ENCODE measurements around the gene UTS2R.
"Not testable (repeated sequence)": the region's sequence is repeated elsewhere in the genome, so short reads cannot be mapped to it uniquely, and the experiment has no call there.

The UTS2R gene

DNA sequence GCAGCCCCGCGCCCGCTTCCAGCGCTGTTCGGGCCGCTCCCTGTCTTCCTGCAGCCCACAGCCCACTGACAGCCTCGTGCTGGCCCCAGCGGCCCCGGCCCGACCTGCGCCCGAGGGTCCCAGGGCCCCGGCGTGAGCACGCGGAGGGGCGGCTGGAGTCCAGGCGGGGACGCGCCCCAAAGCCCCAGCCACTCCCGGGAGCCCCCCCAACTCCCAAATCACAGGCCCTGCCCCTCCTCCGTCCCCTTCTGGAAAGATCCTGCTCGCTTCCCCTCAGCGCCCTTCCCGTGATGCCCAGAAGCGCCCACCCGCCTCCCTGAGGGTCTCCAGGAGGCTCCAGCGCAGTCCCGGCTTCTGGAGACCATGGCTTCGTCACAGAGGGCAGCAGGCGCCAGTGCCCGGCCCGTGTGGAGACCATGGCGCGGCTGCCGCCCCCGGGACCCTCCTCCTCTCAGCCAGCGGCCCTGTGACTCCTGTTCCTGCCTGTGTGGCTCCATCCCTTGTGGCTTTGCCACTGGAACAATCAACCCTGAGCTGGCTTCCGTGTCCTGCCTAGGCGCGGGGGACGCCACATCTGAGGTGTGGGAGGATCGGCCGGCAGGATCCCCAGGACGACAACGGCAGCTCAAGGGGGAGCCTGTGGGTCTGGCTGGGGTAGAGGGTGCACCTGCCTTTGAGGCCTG lies 3.9 kb downstream of the UTS2R start:
- DNase-seq (no peak), ATAC-seq (no peak)
- Mint-ChIP-seq H3K27me3 (peaks cover 84% of the 10 kb centered on the region), H3K9me3 (no peaks in the 10 kb centered on the region), H3K4me1 (peaks cover 30% of the 10 kb centered on the region), H3K4me3 (no peak overlapping the region), H3K27ac (peak overlapping the region in 1 of 2 donors; percentile 63)

- ATAC-seq (peak; percentile 33), DNase-seq (no peak)
- no peaks in the 10 kb centered on the region for H3K9me3 Mint-ChIP-seq
- H3K4me1 Mint-ChIP-seq = peaks cover 26% of the 10 kb centered on the region
- no peak overlapping the region for H3K4me3 Mint-ChIP-seq
- H3K27ac Mint-ChIP-seq = peak overlapping the region in 1 of 2 donors; percentile 63
- H3K27me3 Mint-ChIP-seq = peaks cover 84% of the 10 kb centered on the region
These were observed 4.6 kb downstream of the UTS2R start for GRCh38 chr17:82376042-82376730.

GRCh38 chr17:82377294-82377693 lies 5.7 kb downstream of the UTS2R start:
- not testable (repeated sequence) for H3K4me3 Mint-ChIP-seq, ATAC-seq, H3K9me3 Mint-ChIP-seq, H3K27ac Mint-ChIP-seq, DNase-seq
- Mint-ChIP-seq H3K4me1 (peaks cover 27% of the 10 kb centered on the region), H3K27me3 (peaks cover 87% of the 10 kb centered on the region)

- Mint-ChIP-seq H3K9me3 (no peaks in the 10 kb centered on the region), H3K27ac (no peak overlapping the region)
These were observed 6.6 kb downstream of the UTS2R start for GRCh38 chr17:82377924-82378740.

GRCh38 chr17:82378741-82379021 lies 7.1 kb downstream of the UTS2R start:
- ATAC-seq (no peak), DNase-seq (no peak)
- Mint-ChIP-seq H3K4me3 (no peak overlapping the region), H3K27ac (no peak overlapping the region), H3K4me1 (peaks cover 14% of the 10 kb centered on the region), H3K27me3 (peaks cover 82% of the 10 kb centered on the region), H3K9me3 (no peaks in the 10 kb centered on the region)

More at GRCh38 chr17:82377924-82378740, 6.6 kb downstream of the UTS2R start:
- Mint-ChIP-seq H3K4me1 (peaks cover 19% of the 10 kb centered on the region), H3K4me3 (no peak overlapping the region), H3K27me3 (peaks cover 87% of the 10 kb centered on the region)
- DNase-seq (no peak), ATAC-seq (no peak)

DNA sequence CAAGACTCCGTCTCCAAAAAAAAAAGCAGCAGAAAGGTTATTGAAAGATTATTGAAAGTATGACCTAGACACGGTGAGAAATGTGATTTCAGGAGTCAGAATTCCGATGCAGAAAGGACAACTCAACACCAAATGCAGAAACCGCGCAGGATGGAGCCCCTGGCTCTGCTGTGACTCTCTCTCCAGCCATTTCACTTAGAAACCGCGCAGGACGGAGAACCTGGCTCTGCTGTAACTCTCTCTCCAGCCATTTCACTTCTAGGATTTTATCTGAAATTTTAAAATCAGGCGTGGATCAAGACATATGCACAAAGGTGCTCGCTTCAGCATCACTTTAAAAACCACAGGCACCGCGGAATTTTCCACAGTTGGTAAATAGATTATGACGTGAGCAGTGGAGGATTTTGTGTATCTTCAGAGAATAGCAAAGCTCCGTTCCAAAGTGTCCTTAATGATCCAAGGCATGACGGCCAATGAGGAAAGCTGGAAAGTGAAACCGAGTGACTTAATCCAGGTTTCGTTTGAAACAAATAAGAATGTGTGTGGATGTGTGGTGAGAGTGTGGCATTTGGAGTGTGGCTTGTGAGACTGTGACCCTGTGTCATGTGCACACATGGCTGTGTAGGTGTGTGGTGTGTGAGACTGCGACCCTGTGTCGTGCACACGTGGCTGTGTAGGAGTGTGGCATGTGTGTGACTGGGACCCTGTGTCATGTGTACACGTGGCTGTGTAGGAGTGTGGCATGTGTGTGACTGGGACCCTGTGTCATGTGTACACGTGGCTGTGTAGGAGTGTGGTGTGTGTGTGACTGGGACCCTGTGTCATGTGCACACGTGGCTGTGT lies 9.5 kb downstream of the UTS2R start:
- Mint-ChIP-seq H3K4me1 (peaks cover 13% of the 10 kb centered on the region), H3K27ac (no peak overlapping the region), H3K4me3 (no peak overlapping the region), H3K9me3 (no peaks in the 10 kb centered on the region), H3K27me3 (peaks cover 79% of the 10 kb centered on the region)
- no peak for DNase-seq
- ATAC-seq = no peak

DNA sequence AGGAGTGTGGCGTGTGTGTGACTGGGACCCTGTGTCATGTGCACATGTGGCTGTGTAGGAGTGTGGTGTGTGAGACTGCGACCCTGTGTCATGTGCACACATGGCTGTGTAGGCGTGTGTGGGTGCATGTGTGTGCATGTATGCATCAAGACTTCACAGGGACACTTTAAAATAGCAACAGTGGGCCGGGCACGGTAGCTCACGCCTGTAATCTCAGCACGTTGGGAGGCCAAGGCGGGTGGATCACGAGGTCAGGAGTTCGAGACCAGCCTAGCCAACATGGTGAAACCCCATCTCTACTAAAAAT lies 10.1 kb downstream of the UTS2R start:
- Mint-ChIP-seq H3K27me3 (peaks cover 78% of the 10 kb centered on the region), H3K4me1 (peaks cover 13% of the 10 kb centered on the region)
- not testable (repeated sequence) for ATAC-seq, H3K4me3 Mint-ChIP-seq, DNase-seq, H3K27ac Mint-ChIP-seq, H3K9me3 Mint-ChIP-seq

DNA sequence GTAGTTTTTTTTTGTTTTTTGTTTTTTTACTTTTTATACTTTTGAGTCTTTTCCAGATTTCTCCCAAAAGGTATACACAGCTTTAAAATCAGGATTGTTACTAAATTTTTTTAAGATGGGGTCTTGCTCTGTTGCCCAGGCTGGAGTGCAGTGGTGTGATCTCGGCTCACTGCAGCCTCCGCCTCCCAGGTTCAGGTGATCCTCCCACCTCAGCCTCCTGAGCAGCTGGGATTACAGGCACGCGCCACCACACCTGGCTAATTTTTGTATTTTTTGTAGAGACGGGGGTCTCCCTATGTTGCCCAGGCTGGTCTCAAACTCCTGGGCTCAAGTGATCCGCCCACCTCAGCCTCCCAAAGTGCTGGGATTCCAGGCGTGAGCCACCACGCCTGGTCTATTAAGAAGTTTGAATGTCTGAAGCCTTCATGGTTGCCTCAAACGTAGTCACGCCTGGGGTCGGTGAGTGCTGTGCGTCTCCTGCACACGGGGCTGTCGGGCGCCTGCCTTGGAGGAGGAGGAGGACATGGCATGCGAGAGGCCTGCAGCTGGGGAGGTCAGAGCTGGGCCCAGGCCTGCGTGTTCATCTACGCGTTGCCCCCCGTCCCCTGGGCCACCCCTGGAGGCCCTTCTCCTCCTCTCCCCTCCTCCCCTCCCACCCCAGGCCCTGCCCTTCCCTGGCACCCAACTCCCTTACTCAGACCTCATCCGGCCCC lies 10.8 kb downstream of the UTS2R start:
- Mint-ChIP-seq H3K4me1 (peaks cover 13% of the 10 kb centered on the region), H3K27me3 (peaks cover 79% of the 10 kb centered on the region), H3K27ac (peak overlapping the region in 1 of 2 donors; percentile 27)
- not testable (repeated sequence) for DNase-seq, H3K9me3 Mint-ChIP-seq, H3K4me3 Mint-ChIP-seq, ATAC-seq

GRCh38 chr17:82382933-82383255 lies 11.3 kb downstream of the UTS2R start:
- peaks cover 79% of the 10 kb centered on the region for H3K27me3 Mint-ChIP-seq
- DNase-seq = no peak
- no peaks in the 10 kb centered on the region for H3K9me3 Mint-ChIP-seq
- ATAC-seq = no peak
- no peak overlapping the region for H3K4me3 Mint-ChIP-seq
- no peak overlapping the region for H3K27ac Mint-ChIP-seq
- peaks cover 13% of the 10 kb centered on the region for H3K4me1 Mint-ChIP-seq

DNA sequence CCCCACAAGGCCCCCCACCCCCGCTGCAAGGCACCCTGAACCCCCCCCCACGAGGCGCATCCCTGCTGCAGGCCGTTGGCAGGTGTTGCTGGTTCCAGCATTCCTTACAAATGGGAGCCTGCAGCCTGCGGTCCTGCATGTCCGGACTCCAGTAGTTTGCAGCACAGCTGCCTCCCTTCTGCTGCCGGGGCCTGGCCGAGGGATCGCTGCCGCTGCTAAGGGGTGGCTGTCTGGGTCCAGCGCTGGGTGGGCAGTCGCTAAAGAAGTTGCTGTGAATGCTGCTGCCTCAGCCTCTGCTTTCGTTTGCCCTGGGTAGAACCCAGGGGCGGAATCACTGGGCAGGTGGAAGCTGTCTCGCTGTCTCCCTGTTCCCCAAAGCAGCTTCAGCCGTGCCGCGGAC lies 11.8 kb downstream of the UTS2R start:
- Mint-ChIP-seq H3K27me3 (peaks cover 76% of the 10 kb centered on the region), H3K27ac (no peak overlapping the region), H3K4me1 (peaks cover 13% of the 10 kb centered on the region), H3K9me3 (no peaks in the 10 kb centered on the region), H3K4me3 (no peak overlapping the region)
- ATAC-seq = no peak
- DNase-seq = no peak

- H3K27ac Mint-ChIP-seq = no peak overlapping the region
- no peaks in the 10 kb centered on the region for H3K9me3 Mint-ChIP-seq
- no peak for DNase-seq
- H3K4me1 Mint-ChIP-seq = peaks cover 13% of the 10 kb centered on the region
- H3K4me3 Mint-ChIP-seq = no peak overlapping the region
- H3K27me3 Mint-ChIP-seq = peaks cover 68% of the 10 kb centered on the region
- no peak for ATAC-seq
These were observed 12.6 kb downstream of the UTS2R start for GRCh38 chr17:82384051-82384729.

GRCh38 chr17:82384730-82385481 lies 13.3 kb downstream of the UTS2R start:
- no peak overlapping the region for H3K27ac Mint-ChIP-seq
- DNase-seq (no peak), ATAC-seq (no peak)
- peaks cover 61% of the 10 kb centered on the region for H3K27me3 Mint-ChIP-seq
- H3K4me1 Mint-ChIP-seq = peaks cover 10% of the 10 kb centered on the region
- no peaks in the 10 kb centered on the region for H3K9me3 Mint-ChIP-seq
- H3K4me3 Mint-ChIP-seq = no peak overlapping the region

GRCh38 chr17:82385559-82386254 lies 14.1 kb downstream of the UTS2R start:
- Mint-ChIP-seq H3K27me3 (peaks cover 53% of the 10 kb centered on the region), H3K4me3 (no peak overlapping the region), H3K27ac (no peak overlapping the region), H3K4me1 (peaks cover 7% of the 10 kb centered on the region), H3K9me3 (no peaks in the 10 kb centered on the region)
- DNase-seq = no peak
- ATAC-seq = no peak

All from stimulated activated naive CD8-positive, alpha-beta T cell treated with anti-CD3 and anti-CD28 coated beads, Interleukin-15, amount 100 ng/mL, for 72 hours (primary cell).